K562 (cell line): Measurements from ENCODE around the gene NOP10. TPM values are rescaled to one million over a fixed set of nuclear protein-coding genes. Genes with fewer than 3 reads are reported as not detected.
A peak's percentile ranks its signal among the peaks of the same experiment; 100 is the strongest.

Experiments
- BMI1 ChIP-seq: fragments of 150-350 bp; IDR thresholded peaks from 2 replicates; pipeline ENCODE4 v1.6.1; 2014; ENCODE audit warnings: low read length
- ETV5 ChIP-seq: sonication (generic); formaldehyde crosslinking; IDR thresholded peaks from 2 replicates; pipeline ENCODE4 v1.4.0; 2020; ENCODE audit warnings: low read depth, mild to moderate bottlenecking, missing genetic modification reagents
- FIP1L1 ChIP-seq: fragments of 200-400 bp; formaldehyde crosslinking; IDR thresholded peaks from 2 replicates; pipeline ENCODE4 v1.6.1; 2018; ENCODE audit warnings: mild to moderate bottlenecking, low read depth, low read length; ENCODE audit not compliant: poor library complexity, severe bottlenecking
- FOXP1 ChIP-seq: sonication (generic); formaldehyde crosslinking; IDR thresholded peaks from 2 replicates; pipeline ENCODE4 v1.8.0; 2022; ENCODE audit warnings: mild to moderate bottlenecking, missing genetic modification reagents
- LARP7 ChIP-seq: fragments of 450-650 bp; IDR thresholded peaks from 2 replicates; pipeline ENCODE4 v1.6.1; 2016
- PHF20 ChIP-seq: fragments of 450-650 bp; IDR thresholded peaks from 2 replicates; pipeline ENCODE4 v1.6.1; 2018; ENCODE audit not compliant: partially characterized antibody
- POLR2AphosphoS2 ChIP-seq: IDR thresholded peaks from 2 replicates; pipeline ENCODE4 v1.6.1; 2012; ENCODE audit warnings: low read length, improper control_type of control experiment
- SMARCA4 ChIP-seq: fragments of 450-650 bp; IDR thresholded peaks from 2 replicates; pipeline ENCODE4 v1.6.1; 2016
- TSC22D4 ChIP-seq: fragments of 450-650 bp; IDR thresholded peaks from 2 replicates; pipeline ENCODE4 v1.6.1; 2016; ENCODE audit warnings: missing genetic modification characterization, missing biosample characterization, control low read depth
- ZBTB40 ChIP-seq, 2 experiments: fragments of 450-650 bp in 1 of 2; sonication (generic) in 1 of 2; formaldehyde crosslinking in 1 of 2; IDR thresholded peaks; 2 replicates each; pipeline versions ENCODE4 v1.7.1 to v1.9.0; 2016 to 2022; ENCODE audit warnings: inconsistent platforms in 1 of 2, mild to moderate bottlenecking in 1 of 2, missing genetic modification reagents in 1 of 2
- ZNF311 ChIP-seq: fragments of 250-450 bp; sonication (Bioruptor Pico); IDR thresholded peaks from 2 replicates; pipeline ENCODE4 v1.4.0; 2020; ENCODE audit warnings: mild to moderate bottlenecking, moderate library complexity
- polyA plus RNA-seq, 8 experiments: library from polyadenylated mRNA; depleted of rRNA in 4 of 8; stranded (reverse) in 5 of 8; unstranded in 3 of 8; fragments of >200 nt; fragmentation: Nextera tagmentation in 2 of 8; fragmentation: Illumina TruSeq in 1 of 8; extraction: Ambion mirVana in 2 of 8; extraction: Trizol in 1 of 8; gene quantifications; 2 replicates each; pipeline versions ENCODE4 v1.2.1 to v1.2.3, GENCODE V29; 2011 to 2014; ENCODE audit warnings: inconsistent platforms in 1 of 8, missing spikeins in 1 of 8
- total RNA-seq, 7 experiments: library from RNA; depleted of rRNA in 6 of 7; stranded (reverse); fragments of >200 nt in 6 of 7; fragmentation: Illumina TruSeq in 2 of 7; extraction: Trizol in 2 of 7; gene quantifications; 2 replicates each; pipeline versions ENCODE4 v1.2.1 to v1.2.3, GENCODE V29; 2011 to 2021; ENCODE audit warnings: low replicate concordance in 1 of 7
- TF ChIP-seq, protein P1 (sequence below): sonication (generic); formaldehyde crosslinking; IDR thresholded peaks from 2 replicates; pipeline ENCODE4 v1.8.0; 2023; ENCODE audit warnings: missing genetic modification reagents, mild to moderate bottlenecking, borderline replicate concordance

The NOP10 gene
- total and polyA plus RNA-seq, 9 of the 15 experiments (the other 6 are each of a cell fraction or from before 2014, with no cell fraction given): 250 to 1,663 (median 449) TPM

DNA sequence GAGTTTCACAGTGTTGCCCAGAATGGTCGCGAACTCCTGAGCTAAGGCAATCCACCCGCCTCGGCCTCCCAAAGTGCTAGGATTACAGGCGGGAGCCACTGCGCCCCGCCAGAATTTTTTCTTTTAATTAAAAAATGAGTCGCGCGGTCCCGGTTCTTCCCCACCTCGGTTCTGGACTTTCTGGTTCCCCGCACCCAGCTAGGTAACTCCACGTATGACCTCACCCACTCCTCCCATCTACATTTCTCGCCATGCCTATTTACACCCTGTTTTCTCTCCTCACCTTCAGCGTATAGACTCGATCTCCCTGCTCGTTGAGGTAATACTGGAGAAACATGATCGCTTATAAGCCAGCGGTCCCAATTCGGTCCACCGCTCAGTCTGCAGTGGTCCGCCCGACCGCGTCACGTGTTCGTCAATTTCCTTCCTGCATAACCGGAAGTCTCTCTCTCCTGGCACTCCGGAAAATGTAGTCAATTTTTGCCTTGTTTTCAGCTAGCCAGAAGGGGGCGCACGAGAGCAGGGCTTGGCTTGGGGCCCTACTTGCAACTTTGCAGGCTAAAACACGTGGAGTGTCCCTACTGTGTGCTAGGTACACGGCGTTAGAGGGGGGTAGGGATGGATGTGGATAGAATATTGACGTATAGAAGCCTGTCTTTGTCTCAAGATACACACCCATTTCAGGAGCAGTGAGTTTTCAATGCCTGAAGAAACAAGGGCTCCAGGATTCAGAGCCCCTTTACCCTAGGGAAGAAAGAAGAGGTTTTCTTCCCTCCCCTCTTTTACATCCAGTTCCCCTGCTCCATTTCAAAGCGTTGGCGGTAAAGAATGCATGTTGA is at the start of gene NOP10, which contains the start of gene NUTM1 (continued):
- TF ChIP-seq, protein P1, sequence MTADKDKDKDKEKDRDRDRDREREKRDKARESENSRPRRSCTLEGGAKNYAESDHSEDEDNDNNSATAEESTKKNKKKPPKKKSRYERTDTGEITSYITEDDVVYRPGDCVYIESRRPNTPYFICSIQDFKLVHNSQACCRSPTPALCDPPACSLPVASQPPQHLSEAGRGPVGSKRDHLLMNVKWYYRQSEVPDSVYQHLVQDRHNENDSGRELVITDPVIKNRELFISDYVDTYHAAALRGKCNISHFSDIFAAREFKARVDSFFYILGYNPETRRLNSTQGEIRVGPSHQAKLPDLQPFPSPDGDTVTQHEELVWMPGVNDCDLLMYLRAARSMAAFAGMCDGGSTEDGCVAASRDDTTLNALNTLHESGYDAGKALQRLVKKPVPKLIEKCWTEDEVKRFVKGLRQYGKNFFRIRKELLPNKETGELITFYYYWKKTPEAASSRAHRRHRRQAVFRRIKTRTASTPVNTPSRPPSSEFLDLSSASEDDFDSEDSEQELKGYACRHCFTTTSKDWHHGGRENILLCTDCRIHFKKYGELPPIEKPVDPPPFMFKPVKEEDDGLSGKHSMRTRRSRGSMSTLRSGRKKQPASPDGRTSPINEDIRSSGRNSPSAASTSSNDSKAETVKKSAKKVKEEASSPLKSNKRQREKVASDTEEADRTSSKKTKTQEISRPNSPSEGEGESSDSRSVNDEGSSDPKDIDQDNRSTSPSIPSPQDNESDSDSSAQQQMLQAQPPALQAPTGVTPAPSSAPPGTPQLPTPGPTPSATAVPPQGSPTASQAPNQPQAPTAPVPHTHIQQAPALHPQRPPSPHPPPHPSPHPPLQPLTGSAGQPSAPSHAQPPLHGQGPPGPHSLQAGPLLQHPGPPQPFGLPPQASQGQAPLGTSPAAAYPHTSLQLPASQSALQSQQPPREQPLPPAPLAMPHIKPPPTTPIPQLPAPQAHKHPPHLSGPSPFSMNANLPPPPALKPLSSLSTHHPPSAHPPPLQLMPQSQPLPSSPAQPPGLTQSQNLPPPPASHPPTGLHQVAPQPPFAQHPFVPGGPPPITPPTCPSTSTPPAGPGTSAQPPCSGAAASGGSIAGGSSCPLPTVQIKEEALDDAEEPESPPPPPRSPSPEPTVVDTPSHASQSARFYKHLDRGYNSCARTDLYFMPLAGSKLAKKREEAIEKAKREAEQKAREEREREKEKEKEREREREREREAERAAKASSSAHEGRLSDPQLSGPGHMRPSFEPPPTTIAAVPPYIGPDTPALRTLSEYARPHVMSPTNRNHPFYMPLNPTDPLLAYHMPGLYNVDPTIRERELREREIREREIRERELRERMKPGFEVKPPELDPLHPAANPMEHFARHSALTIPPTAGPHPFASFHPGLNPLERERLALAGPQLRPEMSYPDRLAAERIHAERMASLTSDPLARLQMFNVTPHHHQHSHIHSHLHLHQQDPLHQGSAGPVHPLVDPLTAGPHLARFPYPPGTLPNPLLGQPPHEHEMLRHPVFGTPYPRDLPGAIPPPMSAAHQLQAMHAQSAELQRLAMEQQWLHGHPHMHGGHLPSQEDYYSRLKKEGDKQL (CRISPR knock-in tag): no peak
- TF ChIP-seq FIP1L1 (no peak), ZBTB40 (IDR thresholded peaks at IDR 0.05) (peak; percentile 94), ZBTB40 (CRISPR knock-in tag; IDR thresholded peaks at IDR 0.05) (no peak), ZNF311 (CRISPR knock-in tag) (no peak), SMARCA4 (peak; percentile 81), ETV5 (CRISPR knock-in tag) (peak; percentile 97), PHF20 (peak; percentile 82), FOXP1 (CRISPR knock-in tag) (peak; percentile 74), LARP7 (no peak), BMI1 (no peak; the same call in 1 of the 2 replicates), POLR2AphosphoS2 (peak; percentile 66; the same call in 1 of the 2 replicates), TSC22D4 (tag) (no peak)
